Lower lobe of right lung (tissue), 2 donors: Measurements from ENCODE around the gene ASIC4. TPM values are rescaled to one million over a fixed set of nuclear protein-coding genes. Genes with fewer than 3 reads are reported as not detected.

ENCODE experiments used
- ATAC-seq, 2 donors: fragments of 200-7000 bp; cut with Tn5 transposase; one replicate each; pipeline ENCODE4 v1.9.1; 2020 to 2022; ENCODE audit warnings: mild to moderate bottlenecking in 2 of 2, moderate library complexity in 2 of 2
- DNase-seq: peaks from one replicate; pipeline ENCODE4 v3.0.0-alpha.2; 2020
- H3K27ac ChIP-seq: fragments of 200-600 bp; one replicate; pipeline ENCODE4 v1.8.0; 2022
- H3K27me3 ChIP-seq: fragments of 200-600 bp; one replicate; pipeline ENCODE4 v1.8.0; 2022; ENCODE audit warnings: low read depth
- H3K36me3 ChIP-seq: fragments of 200-600 bp; one replicate; pipeline ENCODE4 v1.8.0; 2022; ENCODE audit warnings: mild to moderate bottlenecking
- H3K4me1 ChIP-seq: fragments of 200-600 bp; one replicate; pipeline ENCODE4 v1.8.0; 2022
- H3K4me3 ChIP-seq: fragments of 200-600 bp; one replicate; pipeline ENCODE4 v1.8.0; 2022; ENCODE audit warnings: mild to moderate bottlenecking
- H3K9me3 ChIP-seq: fragments of 200-600 bp; one replicate; pipeline ENCODE4 v1.8.0; 2022
- intact Hi-C: fragments of 100-400 bp; cut with DNase I; formaldehyde crosslinking; loops from one replicate; pipeline ENCODE4 v1.11.0; 2022
- total RNA-seq: library from RNA; stranded (reverse); fragmentation: NEBNext Ultra II Directional; extraction: Animal tissue kit (Norgen Biotek cat#: 25700); gene quantifications from one replicate; pipeline ENCODE4 v1.2.1, GENCODE V29; 2021
- TF ChIP-seq, protein P1 (sequence below): fragments of 200-600 bp; IDR thresholded peaks from one replicate; pipeline ENCODE4 v1.8.0; 2022; ENCODE audit warnings: antibody characterized with exemption, mild to moderate bottlenecking
- donor health status: DM: no; HTN: yes; CAD: no; lungs with severe emphysema.

The ASIC4 gene
- total RNA-seq, 1 donor from 2014 or later = 0.53 TPM

- H3K27me3 ChIP-seq = peaks cover 80% of the 10 kb centered on the region
- intact Hi-C loops = no loop called here
- TF ChIP-seq, protein P1, sequence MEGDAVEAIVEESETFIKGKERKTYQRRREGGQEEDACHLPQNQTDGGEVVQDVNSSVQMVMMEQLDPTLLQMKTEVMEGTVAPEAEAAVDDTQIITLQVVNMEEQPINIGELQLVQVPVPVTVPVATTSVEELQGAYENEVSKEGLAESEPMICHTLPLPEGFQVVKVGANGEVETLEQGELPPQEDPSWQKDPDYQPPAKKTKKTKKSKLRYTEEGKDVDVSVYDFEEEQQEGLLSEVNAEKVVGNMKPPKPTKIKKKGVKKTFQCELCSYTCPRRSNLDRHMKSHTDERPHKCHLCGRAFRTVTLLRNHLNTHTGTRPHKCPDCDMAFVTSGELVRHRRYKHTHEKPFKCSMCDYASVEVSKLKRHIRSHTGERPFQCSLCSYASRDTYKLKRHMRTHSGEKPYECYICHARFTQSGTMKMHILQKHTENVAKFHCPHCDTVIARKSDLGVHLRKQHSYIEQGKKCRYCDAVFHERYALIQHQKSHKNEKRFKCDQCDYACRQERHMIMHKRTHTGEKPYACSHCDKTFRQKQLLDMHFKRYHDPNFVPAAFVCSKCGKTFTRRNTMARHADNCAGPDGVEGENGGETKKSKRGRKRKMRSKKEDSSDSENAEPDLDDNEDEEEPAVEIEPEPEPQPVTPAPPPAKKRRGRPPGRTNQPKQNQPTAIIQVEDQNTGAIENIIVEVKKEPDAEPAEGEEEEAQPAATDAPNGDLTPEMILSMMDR = no peak
- peaks cover 4% of the 10 kb centered on the region for H3K4me1 ChIP-seq
- H3K27ac ChIP-seq = no peak overlapping the region
- no peak overlapping the region for H3K4me3 ChIP-seq
- DNase-seq (no peak), ATAC-seq (no peak)
- H3K9me3 ChIP-seq = no peaks in the 10 kb centered on the region
- no peaks in the 10 kb centered on the region for H3K36me3 ChIP-seq
Observed at GRCh38 chr2:219488844-219489194, 25.5 kb upstream of the ASIC4 start.

DNA sequence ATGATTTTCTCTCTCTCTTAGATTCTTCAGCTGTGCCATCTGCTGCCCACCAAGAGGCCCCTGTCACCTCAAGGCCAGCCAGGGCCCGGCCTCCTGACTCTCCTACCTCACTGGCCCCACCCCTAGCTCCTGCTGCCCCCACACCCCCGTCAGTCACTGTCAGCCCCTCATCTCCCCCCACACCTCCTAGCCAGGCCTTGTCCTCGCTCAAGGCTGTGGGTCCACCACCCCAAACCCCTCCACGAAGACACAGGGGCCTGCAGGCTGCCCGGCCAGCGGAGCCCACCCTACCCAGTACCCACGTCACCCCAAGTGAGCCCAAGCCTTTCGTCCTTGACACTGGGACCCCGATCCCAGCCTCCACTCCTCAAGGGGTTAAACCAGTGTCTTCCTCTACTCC, 25.0 kb upstream of the ASIC4 start:
- TF ChIP-seq, protein P1 = no peak
- no peaks in the 10 kb centered on the region for H3K9me3 ChIP-seq
- H3K4me1 ChIP-seq = peaks cover under 1% of the 10 kb centered on the region
- ATAC-seq (no peak), DNase-seq (no peak)
- intact Hi-C loops = no loop called here
- H3K27ac ChIP-seq = no peak overlapping the region
- no peak overlapping the region for H3K4me3 ChIP-seq
- H3K36me3 ChIP-seq = no peaks in the 10 kb centered on the region
- H3K27me3 ChIP-seq = peaks cover 80% of the 10 kb centered on the region

DNA sequence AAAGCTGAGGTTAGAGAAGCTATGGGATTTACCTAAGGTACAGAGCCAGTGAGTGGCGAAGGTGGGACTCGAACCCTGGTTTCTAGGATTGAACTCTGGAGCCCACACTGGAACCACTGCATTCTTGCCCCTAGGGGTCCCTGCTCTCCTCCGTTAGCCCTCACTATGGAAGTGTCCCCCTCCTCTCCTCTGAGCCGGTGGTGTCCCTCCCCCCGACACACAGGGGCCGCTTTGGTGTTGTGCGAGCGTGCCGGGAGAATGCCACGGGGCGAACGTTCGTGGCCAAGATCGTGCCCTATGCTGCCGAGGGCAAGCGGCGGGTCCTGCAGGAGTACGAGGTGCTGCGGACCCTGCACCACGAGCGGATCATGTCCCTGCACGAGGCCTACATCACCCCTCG, 24.1 kb upstream of the ASIC4 start:
- intact Hi-C loops = no loop called here
- peaks cover 78% of the 10 kb centered on the region for H3K27me3 ChIP-seq
- no peak for ATAC-seq
- no peak for DNase-seq
- TF ChIP-seq, protein P1 = no peak
- H3K27ac ChIP-seq = no peak overlapping the region
- no peaks in the 10 kb centered on the region for H3K36me3 ChIP-seq
- no peaks in the 10 kb centered on the region for H3K9me3 ChIP-seq
- no peak overlapping the region for H3K4me3 ChIP-seq
- no peaks in the 10 kb centered on the region for H3K4me1 ChIP-seq

DNA sequence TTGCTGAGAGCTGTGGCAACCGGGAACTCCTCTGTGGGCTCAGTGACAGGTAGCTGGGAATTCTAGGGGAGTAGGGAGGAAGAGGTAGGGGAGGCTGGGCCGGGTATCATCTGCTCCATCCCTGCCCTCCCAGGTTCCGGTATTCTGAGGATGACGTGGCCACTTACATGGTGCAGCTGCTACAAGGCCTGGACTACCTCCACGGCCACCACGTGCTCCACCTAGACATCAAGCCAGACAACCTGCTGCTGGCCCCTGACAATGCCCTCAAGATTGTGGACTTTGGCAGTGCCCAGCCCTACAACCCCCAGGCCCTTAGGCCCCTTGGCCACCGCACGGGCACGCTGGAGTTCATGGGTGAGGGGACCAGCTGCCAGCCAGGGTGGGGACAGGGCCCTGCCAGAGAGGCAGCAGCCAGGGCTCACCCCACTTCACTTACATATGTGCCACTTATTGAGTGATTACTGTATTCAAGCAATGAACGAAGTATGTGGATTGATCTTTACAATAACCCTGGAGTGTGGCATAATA, 23.6 kb upstream of the ASIC4 start:
- DNase-seq = no peak
- Histone ChIP-seq H3K36me3 (no peaks in the 10 kb centered on the region), H3K27me3 (peaks cover 79% of the 10 kb centered on the region), H3K4me1 (no peaks in the 10 kb centered on the region), H3K9me3 (no peaks in the 10 kb centered on the region), H3K27ac (no peak overlapping the region), H3K4me3 (no peak overlapping the region)
- TF ChIP-seq, protein P1 = no peak
- intact Hi-C loops = no loop called here
- ATAC-seq = no peak

DNA sequence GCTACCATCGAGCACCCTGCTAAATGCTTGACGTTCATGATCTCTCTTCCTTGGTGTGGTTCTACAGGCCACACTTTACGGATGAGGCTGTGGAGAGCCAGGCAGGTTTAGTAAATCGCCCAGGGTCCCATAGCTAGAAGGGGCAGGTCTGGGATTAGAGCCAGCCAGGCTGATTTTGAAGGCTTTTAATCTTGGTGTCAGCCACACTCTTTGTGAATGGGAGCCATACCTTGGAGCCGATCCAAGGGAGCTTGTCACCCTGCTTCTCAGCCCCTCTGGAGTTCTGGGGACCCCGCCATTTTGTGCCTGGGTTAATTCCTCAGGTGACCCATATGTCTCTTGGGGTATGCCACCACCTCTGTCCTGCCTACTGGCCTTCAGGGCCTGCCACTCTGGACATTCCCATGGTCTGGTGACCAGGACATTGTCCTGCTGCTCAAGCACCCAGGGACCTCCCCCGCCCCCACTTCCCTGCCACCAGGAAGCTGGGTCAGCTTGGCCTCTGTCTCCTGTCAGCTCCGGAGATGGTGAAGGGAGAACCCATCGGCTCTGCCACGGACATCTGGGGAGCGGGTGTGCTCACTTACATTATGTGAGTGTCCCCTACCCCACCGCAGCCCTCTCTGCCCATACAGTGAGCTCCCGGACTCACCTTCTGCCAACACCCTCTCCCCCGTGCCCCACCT, 22.9 kb upstream of the ASIC4 start:
- TF ChIP-seq, protein P1 = no peak
- no peak overlapping the region for H3K27ac ChIP-seq
- no peak overlapping the region for H3K4me3 ChIP-seq
- H3K9me3 ChIP-seq = no peaks in the 10 kb centered on the region
- DNase-seq = no peak
- intact Hi-C loops = no loop called here
- H3K4me1 ChIP-seq = peaks cover 2% of the 10 kb centered on the region
- no peak for ATAC-seq
- peaks cover 79% of the 10 kb centered on the region for H3K27me3 ChIP-seq
- H3K36me3 ChIP-seq = no peaks in the 10 kb centered on the region
